Stimulated activated CD4-positive, alpha-beta T cell treated with anti-CD3 and anti-CD28 coated beads, Interleukin-4, amount 100 ng/mL, for 24 hours (primary cell): ENCODE measurements around the gene STAC3.

Source experiments
- DNase-seq: peaks from one replicate; pipeline ENCODE4 v3.0.0-alpha.2; 2020

Gene STAC3

DNA sequence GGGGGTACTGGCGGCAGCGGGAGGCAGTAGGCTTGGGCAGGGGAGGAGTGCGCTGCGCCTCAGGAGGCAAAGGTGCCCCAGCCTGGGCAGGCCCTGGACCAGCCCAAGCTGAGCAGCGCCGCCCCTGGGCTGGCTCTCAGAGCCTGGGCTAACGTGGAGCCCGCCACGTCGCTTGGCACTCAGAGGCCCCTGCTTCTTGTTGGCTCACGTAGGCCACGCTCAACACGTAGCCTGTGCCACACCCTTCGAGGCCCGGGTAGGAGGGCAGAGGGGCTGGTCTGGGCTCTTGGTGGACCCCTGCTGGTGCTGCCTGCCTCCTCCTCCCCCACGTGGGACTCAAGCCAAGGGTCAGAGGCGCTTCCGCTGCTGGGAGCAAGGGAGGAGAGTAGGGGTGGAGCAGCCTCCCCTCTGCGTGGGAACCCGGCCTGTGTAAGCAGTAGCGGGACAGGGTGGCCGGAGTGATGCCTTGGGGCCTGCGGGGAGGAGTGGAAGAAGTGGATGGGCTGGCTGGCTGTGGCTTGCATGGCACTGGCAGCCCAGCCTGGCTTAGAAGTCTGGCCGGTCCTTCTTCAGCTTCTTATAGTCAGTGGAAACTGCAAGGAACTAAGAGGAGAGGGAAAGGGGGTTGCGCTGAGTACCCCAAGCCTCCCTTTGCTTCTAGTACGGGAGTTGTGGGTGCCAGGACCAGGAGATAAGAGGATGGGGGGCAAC is 15.8 kb downstream of the STAC3 start:
- no peak for DNase-seq

DNA sequence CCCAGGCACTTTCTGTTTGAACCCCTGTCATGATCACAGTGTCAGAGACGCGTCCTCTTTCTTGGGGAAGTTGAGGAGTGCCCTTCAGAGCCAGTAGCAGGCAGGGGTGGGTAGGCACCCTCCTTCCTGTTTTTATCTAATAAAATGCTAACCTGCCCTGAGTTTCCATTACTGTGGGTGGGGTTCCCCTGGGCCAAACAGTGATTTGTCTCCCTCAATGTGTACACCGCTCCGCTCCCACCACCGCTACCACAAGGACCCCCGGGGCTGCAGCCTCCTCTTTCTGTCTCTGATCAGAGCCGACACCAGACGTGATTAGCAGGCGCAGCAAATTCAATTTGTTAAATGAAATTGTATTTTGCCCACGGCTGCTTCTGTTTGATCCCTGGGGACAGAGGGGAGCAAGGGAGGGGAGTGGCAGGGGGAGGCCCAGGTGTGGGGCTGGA is 16.4 kb downstream of the STAC3 start:
- DNase-seq = no peak

DNA sequence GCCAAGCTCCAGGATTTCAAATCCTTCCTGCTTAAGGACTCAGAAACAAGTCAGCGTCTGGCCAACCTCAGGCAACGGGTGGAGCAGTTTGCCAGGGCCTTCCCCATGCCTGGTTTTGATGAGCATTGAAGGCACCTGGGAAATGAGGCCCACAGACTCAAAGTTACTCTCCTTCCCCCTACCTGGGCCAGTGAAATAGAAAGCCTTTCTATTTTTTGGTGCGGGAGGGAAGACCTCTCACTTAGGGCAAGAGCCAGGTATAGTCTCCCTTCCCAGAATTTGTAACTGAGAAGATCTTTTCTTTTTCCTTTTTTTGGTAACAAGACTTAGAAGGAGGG is 16.8 kb downstream of the STAC3 start:
- DNase-seq = no peak

DNA sequence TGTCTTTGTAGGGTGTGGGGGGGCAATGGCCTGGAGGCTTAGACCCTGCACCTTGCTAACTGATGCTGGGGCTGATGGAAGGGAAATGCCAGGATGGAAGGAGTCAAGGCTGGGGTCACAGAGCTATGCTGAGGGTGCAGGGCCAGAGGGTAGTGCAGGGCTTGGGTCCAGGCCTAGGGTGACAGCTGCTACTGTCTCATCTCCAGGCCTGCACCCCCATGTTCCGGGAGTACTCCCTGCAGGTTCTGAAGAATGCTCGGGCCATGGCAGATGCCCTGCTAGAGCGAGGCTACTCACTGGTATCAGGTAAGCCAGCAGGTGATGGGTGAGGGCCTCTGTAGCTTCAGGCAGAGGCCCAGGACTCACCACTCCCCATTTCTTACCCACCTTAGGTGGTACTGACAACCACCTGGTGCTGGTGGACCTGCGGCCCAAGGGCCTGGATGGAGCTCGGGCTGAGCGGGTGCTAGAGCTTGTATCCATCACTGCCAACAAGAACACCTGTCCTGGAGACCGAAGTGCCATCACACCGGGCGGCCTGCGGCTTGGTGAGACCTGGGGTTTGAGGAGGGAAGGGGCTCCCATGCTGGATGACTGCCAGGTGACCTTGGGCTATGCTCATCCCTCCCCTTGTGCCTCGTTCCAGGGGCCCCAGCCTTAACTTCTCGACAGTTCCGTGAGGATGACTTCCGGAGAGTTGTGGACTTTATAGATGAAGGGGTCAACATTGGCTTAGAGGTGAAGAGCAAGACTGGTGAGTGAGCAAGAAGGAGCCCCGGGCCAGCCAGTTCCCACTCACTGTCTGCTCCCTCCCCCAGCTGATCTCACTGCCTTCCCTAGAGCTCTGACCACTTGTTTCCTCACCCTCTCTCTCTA is 17.4 kb downstream of the STAC3 start:
- no peak for DNase-seq

DNA sequence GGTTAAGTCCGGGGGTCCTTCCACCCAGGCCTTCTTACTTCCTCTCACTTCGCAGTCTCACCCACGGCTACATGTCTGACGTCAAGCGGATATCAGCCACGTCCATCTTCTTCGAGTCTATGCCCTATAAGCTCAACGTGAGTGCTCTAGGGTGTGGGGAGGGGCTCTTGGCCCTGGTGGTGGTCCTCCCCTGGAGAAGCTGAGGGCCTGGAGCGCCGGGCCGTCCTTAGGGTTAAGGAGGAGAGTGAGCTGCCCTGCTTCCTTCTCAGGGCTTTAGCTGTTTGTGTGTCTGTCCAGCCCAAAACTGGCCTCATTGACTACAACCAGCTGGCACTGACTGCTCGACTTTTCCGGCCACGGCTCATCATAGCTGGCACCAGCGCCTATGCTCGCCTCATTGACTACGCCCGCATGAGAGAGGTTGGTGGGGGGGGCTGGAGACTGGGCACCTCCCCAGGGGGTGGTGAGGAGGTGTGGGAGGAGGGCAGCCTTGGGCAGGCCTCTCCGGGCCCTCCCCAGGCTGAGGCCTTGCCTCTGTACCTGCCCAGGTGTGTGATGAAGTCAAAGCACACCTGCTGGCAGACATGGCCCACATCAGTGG is 18.7 kb downstream of the STAC3 start:
- DNase-seq = no peak

DNA sequence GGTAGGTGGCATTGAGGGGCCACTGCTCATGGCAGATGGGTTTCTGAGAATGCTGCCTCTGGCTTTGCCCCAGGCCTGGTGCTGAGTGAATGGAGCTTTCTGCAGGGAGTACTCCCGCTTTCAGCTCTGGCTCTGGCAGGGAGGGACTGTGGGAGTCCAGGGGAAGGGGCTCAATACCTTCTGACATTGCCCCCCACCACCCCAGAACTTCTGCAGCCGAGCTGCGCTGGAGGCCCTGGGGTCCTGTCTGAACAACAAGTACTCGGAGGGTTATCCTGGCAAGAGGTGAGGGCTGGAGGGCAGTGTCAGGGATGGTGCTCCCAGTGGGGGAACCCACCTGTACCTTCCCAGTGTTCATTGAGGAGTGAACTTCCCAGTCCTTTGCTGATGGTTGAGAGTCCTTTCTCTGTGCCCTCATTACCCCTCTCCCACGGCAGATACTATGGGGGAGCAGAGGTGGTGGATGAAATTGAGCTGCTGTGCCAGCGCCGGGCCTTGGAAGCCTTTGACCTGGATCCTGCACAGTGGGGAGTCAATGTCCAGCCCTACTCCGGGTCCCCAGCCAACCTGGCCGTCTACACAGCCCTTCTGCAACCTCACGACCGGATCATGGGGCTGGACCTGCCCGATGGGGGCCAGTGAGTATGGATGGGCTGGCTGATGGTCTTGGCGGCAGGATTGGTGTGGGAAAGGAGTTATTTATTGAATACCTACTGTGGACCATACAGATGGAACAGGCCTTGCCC is 19.5 kb downstream of the STAC3 start:
- no peak for DNase-seq

DNA sequence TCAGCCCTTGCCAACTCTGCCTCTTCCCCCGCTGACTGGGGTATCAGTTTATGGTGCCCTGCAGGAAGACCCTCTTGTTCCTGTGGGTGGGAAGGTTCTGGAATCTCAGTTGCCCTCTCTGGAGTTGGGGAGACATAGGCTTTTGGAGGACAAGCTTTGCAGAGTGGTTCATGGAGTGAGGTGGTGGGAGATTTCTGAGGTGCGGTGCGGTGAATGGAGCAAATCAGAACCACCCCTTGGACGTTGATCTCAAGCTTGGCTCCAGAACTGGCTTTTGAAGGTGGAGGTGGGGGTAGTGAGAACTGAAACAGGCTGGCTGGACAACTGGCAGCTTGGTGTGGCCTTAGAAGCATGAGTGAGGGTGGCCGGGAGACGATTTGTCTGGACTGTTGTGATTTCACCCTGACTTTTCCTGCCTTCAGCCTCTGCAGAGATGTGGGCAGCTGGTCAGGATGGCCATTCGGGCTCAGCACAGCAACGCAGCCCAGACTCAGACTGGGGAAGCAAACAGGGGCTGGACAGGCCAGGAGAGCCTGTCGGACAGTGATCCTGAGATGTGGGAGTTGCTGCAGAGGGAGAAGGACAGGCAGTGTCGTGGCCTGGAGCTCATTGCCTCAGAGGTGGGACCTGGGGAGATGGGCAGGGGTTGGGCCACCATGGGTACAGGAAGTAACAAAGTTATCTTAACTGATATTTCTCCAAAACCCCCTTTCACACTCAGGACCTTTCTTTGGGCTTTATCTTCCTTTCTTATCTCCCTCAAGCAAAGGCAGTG is 20.4 kb downstream of the STAC3 start:
- no peak for DNase-seq

DNA sequence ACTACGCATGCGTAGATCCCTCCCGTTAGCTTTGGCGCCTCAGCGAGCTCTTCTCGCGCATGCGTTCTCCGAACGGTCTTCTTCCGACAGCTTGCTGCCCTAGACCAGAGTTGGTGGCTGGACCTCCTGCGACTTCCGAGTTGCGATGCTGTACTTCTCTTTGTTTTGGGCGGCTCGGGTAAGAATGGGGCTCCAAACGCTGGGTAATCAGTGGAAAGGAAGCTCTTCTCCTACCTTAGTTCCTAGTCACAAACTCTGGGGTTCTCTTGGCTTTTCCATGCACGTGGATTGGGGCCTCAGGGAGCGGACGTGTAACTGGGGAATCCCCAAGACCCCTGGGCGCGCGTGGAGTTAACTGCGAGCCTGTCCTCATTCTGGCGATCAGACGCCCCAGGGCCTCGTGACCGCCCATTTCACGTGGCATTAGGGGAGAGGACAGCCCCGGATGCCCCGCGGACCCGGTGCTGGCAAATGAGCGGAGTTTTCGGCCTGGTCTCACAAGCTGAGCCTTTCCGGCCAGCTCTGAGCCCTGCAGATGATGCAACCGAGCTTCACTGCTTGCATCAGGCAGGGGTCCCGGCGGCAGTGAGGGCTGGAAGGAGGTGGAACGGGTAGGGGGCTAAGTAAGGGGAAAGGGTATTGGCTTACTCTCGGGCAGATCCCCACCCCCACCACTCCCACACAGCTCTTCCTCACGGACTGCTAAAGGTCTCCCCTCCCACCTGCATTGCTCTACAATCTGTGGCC is 21.2 kb downstream of the STAC3 start, which contains the start of gene SHMT2:
SHMT2 (plus strand) TSS at position 78 of the 747 bp plus-strand sequence; CDS start at position 146, 68 bp downstream.
- peak; percentile 97 for DNase-seq

DNA sequence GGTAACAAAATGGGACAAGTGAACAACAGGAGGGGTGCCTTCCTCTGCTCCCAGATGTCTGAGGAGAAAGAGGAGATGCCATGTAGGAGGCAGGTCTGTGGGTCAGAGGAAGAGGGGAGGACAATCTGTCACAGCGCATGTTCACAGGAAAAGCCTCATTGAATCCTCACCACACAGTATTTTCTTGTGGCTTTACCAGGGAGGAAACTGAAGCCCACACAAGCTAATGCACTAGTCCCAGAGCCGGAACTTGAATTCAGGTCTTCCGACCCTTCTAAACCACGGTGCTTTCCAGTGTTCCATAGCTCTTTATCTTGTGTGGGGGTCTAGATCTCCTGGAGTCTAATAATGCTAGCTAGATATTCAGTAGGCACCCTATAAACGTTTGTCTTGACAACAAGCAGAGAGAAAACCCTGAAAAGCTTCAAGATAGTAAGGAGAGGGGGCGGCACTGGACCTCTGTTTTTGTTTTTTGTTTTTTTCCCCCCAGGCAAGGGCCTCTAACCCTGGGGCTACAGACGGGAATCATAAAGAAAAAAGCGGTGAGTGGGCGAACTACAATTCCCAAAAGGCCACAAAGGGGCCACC is 21.8 kb downstream of the STAC3 start:
- DNase-seq = no peak

DNA sequence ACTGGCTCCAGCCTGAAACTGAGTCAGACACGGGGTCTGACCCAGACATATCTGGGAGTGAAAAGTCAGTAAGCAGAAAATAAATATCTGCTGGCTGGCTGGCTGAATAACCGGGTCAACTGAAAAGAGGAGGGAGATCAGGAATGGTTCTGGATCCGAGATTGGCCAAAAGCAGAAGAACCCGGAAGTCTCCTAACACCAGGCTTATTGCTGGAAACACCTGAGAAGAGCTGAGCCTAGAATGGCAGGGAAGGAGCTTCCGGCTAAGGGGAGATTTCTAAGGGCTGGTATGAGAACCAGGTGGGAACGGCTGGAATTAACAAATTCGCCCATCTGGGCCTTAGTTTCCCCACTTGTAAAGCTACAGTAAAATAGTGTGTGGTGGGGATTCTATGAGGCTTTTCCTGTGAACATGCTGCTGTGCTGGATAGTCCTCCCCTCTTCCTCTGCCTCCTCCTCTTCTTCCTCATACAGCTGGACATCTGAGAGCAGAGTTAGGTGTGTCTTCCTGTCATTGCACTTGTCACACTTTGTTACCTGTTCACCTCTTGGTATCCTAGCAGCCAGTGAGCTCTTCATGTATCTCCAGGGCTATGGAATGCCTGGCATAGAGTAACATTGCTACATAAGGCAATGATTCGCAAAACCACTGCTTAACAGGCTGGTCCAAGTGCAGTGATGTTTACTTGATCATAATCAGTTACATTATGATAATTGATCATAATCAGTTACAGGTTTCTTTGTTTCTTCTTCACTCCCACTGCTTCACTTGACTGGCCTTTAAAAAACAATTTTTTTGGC is 23.5 kb downstream of the STAC3 start:
- no peak for DNase-seq

DNA sequence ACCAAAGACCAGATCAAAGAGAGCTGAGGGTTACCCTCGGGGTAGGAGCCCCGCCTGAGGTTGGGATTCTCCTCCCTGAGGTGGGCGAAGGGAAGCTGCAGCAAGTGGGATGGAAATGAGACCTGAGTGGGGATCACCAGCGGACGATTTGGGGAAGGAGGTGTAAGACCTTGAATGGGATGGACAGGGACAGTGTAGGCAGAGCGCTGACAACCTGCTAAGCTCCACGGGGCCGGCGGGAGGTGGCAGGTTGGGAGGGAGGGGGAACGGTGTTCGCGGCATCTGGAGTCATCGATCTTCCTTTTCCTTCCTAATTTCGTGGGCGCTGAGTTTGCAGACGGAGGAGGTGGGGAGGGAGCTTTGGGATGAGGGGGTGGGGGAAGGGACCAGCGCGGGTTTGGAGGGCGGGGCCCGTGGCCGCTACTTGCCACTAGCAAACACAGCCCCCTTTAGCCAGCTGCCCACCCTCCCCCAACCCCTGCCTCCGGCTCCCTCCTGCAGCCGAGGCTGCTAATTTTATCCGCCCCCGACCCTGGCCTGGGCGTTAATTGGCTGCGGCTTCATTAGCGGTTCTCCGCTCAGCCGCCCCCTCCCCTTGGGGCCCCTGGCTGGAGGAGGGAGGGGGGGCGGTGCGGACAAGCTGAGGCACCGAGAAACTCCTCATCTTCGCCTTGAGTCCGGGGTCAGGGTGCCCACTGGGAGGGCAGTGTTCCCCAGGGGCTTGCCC is 24.2 kb downstream of the STAC3 start:
- no peak for DNase-seq

DNA sequence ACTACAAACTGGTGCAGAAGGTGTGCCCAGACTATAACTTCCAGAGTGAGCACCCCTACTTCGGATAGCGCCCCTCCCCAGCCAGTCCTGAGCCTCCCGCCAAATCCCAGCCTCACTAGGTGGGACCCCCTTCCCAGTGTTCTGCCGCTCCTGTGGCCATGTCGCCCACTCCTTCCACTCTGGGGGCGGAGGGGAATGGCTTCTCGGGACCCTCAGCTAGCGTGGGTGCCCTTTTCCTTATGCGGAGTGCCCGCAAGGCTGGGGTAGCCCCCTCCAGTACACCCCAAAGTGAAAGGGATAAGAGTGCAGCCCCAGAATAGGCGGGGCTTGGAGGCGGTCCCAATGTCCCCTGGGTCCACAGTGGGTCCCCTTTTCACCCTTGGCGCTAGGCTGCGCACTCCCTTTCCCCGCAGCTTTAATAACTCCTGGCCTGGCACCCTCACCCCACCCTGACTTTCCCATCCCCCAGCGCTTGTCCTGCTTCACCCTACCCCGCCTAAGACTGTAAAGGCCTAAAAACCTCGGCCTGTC is 25.2 kb downstream of the STAC3 start:
- DNase-seq = no peak

DNA sequence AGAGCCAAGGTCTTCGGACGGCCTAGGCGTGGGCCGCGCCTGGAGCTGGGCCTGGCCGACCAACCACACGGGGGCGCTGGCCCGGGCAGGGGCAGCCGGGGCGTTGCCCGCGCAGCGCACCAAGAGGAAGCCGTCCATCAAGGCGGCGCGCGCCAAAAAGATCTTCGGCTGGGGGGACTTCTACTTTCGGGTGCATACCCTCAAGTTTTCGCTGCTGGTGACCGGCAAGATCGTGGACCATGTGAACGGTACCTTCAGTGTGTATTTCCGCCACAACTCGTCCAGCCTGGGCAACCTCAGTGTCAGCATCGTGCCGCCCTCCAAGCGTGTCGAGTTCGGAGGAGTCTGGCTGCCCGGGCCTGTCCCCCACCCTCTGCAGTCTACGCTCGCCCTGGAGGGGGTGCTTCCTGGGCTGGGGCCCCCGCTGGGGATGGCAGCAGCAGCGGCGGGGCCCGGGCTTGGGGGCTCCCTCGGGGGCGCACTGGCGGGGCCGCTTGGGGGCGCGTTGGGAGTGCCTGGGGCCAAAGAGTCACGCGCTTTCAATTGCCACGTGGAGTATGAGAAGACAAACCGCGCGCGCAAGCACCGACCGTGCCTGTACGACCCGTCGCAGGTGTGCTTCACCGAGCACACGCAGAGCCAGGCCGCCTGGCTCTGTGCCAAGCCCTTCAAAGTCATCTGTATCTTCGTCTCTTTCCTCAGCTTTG is 25.9 kb downstream of the STAC3 start:
- peak; percentile 49 for DNase-seq

DNA sequence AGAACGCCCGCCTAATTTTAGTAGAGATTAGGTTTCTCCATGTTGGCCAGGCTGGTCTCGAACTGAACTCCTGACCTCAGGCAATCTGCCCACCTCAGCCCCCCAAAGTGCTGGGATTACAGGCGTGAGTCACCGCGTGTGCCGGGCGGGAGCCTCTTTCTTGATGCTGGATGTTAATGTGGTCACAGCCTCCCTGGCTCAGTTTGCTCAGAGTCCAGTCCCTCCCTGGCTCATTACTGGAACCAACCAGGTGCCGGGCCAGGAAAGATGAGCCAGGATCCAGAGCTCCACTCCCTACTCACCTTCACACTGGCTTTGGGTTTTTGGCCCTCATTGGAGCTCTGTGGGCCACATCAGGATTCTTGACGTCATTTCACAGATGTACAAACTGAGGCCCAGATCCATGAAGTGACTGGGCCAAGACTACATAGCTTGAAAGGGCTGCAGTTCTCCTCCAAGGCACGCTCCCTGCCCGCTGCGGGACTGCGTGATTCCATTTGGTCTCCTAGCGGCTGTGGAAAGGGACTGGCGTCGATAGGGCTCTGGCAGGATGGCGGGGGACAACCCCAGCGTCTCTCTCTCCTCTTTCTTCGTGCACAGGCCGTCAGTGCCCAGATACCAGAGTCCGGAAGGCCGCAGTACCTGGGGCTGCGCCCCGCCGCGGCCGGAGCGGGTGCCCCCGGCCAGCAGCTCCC is 26.6 kb downstream of the STAC3 start:
- DNase-seq = no peak

DNA sequence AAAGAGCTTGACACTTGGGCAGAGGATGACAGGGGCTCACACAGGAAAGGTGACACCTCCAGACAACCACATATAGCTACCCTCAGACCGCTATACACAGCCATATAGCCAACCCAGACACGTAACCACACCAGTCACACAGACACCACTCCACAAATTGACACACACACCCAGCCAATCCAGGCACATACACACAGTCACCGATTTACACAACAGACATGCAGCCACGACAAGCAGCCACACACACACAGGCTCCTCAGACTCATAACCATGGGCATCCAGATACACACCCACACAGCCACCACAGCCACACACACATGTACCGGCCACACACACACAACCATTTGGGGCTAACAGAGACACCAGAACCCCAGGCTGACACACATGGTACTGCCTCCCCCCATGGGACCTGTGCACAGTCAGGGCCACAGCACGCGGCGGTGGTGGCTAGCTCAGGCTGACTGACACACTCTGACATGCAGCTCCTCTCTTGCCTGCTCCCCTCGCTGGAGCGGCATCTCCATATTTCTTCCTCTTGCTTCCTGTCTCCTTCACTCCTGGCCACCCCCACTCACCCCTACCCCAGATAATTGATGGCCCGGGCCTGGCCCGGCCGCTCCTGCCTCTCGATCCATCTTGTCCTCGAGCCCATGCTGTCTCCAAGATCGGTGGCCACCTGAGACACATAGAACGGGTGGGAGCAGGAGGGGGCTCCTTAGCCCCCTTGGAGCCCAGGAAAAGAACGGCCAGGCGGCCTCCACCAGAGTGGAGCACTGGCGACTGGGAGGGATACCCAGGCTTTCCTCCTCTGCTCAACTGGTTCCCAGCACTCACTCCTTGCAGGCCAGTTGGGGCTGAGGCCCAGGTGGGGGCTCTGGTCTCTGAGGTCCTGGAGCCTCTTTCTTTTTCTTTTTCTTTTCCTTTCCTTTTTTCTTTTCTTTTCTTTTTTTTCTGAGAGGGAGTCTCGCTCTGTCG is 27.5 kb downstream of the STAC3 start:
- DNase-seq = no peak
